LNCaP clone FGC (cell line): ENCODE data around the gene RANGRF.

Source experiments
- DNase-seq: peaks from one replicate; pipeline ENCODE4 v3.0.0-alpha.2; 2011; ENCODE audit warnings: low read depth
- H3K4me3 ChIP-seq: 2 replicates; pipeline ENCODE4 v1.5.1; 2011; ENCODE audit warnings: mild to moderate bottlenecking, low read depth, low read length, control low read depth
- TF ChIP-seq, protein P1 (sequence below): IDR thresholded peaks from 2 replicates; pipeline ENCODE4 v1.5.1; 2012; ENCODE audit warnings: mild to moderate bottlenecking; ENCODE audit not compliant: control insufficient read depth, insufficient read depth; ENCODE audit errors: extremely low read depth

RANGRF gene

GRCh38 chr17:8333281-8333680 is 44.8 kb downstream of the RANGRF start:
- TF ChIP-seq, protein P1, sequence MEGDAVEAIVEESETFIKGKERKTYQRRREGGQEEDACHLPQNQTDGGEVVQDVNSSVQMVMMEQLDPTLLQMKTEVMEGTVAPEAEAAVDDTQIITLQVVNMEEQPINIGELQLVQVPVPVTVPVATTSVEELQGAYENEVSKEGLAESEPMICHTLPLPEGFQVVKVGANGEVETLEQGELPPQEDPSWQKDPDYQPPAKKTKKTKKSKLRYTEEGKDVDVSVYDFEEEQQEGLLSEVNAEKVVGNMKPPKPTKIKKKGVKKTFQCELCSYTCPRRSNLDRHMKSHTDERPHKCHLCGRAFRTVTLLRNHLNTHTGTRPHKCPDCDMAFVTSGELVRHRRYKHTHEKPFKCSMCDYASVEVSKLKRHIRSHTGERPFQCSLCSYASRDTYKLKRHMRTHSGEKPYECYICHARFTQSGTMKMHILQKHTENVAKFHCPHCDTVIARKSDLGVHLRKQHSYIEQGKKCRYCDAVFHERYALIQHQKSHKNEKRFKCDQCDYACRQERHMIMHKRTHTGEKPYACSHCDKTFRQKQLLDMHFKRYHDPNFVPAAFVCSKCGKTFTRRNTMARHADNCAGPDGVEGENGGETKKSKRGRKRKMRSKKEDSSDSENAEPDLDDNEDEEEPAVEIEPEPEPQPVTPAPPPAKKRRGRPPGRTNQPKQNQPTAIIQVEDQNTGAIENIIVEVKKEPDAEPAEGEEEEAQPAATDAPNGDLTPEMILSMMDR, result no peak
- DNase-seq, result no peak
- no peak overlapping the region for H3K4me3 ChIP-seq

GRCh38 chr17:8337802-8338752 is 49.6 kb downstream of the RANGRF start:
- DNase-seq, result no peak
- TF ChIP-seq, protein P1, result no peak
- H3K4me3 ChIP-seq, result no peak overlapping the region

DNA sequence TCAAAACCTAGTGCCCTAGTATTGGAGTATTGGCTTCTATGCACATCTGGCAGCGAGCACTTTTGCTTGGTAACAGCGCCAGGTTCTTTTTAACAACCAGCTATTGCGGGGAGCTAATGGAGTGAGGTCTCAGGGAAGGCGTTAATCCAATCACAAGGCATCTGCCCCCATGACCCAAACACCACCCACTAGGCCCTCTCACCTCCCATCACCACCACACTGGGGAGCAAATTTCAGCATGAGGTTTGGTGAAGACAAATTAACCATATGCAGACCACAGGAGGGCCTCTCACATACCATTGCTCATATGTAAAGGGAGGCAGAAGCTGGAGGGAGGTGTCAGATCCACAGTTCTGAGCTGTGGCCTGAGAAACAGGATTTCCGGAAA is 50.3 kb downstream of the RANGRF start:
- TF ChIP-seq, protein P1, result no peak
- no peak for DNase-seq
- no peak overlapping the region for H3K4me3 ChIP-seq

DNA sequence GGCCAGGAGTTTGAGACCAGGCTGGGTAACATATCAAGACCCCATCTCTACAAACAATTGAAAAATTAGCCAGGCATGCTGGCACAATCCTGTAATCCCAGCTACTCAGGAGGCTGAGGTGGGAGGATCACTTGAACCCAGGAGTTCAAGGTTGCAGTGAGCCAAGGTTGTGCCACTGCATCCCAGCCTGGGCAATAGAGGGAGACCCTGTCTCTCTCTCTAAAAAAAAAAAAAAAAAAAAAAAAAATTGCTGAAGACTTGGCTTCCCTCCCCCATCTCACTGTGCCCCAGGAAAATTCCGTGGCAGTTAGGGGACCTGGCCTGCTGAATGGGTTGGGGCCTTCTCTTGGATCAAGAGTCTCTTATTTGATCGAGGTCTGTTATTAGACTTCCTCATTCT is 51.1 kb downstream of the RANGRF start, which contains the start of gene ODF4:
Gene ODF4, plus strand, starts transcription at position 301 of the 400 bp plus-strand sequence. CDS start 212 bp downstream, outside the sequence.
- no peak for DNase-seq
- TF ChIP-seq, protein P1, result no peak
- no peak within 1 kb of the TSS for H3K4me3 ChIP-seq
